CD4-positive, CD25-positive, alpha-beta regulatory T cell (primary cell): Measurements from ENCODE around the gene IL1RAP. TPM values are rescaled to one million over a fixed set of nuclear protein-coding genes. Genes with fewer than 3 reads are reported as not detected.

ENCODE experiments used
- ATAC-seq, 2 donors: fragments of 150-1000 bp; cut with Tn5 transposase; one replicate each; pipeline ENCODE4 v1.10.0; 2021; ENCODE audit warnings: low read depth in 2 of 2, moderate number of reproducible peaks in 2 of 2, moderate library complexity in 1 of 2
- DNase-seq, 3 donors: peaks; one replicate each; pipeline versions ENCODE4 v3.0.0 to v3.0.0-alpha.2; 2012 to 2022; ENCODE audit warnings: mixed read lengths in 1 of 3
- H3K27ac ChIP-seq: one replicate; pipeline ENCODE4 v1.7.0; 2013; ENCODE audit warnings: mild to moderate bottlenecking, low read length; ENCODE audit not compliant: insufficient read depth, poor library complexity, severe bottlenecking
- H3K27me3 ChIP-seq: one replicate; pipeline ENCODE4 v1.7.0; 2013; ENCODE audit warnings: low read length; ENCODE audit not compliant: control insufficient read depth, insufficient read depth
- H3K36me3 ChIP-seq: one replicate; pipeline ENCODE4 v1.7.0; 2013; ENCODE audit warnings: mild to moderate bottlenecking, low read length, moderate library complexity; ENCODE audit not compliant: control insufficient read depth, insufficient read depth
- H3K4me1 ChIP-seq: 2 replicates; pipeline ENCODE4 v1.7.0; 2013; ENCODE audit warnings: mild to moderate bottlenecking, low read length; ENCODE audit not compliant: insufficient read depth, control insufficient read depth, poor library complexity, severe bottlenecking
- H3K4me3 ChIP-seq: one replicate; pipeline ENCODE4 v1.7.0; 2013; ENCODE audit warnings: low read depth, mild to moderate bottlenecking, low read length, moderate library complexity
- H3K9me3 ChIP-seq, 2 experiments: 1 replicate in 1 of 2; 2 replicates in 1 of 2; pipeline ENCODE4 v1.7.0; 2013; ENCODE audit warnings: low read length in 2 of 2, mild to moderate bottlenecking in 1 of 2, moderate library complexity in 1 of 2; ENCODE audit not compliant: control insufficient read depth in 2 of 2
- H3K27ac Mint-ChIP-seq, 3 donors: one replicate each; pipeline ENCODE4 v1.8.0; 2020 to 2022; ENCODE audit warnings: mild to moderate bottlenecking in 3 of 3, mixed read lengths in 3 of 3, moderate library complexity in 2 of 3
- H3K27me3 Mint-ChIP-seq: one replicate; pipeline ENCODE4 v1.8.0; 2022; ENCODE audit warnings: mild to moderate bottlenecking, mixed read lengths
- H3K36me3 Mint-ChIP-seq: one replicate; pipeline ENCODE4 v1.8.0; 2020; ENCODE audit warnings: mixed read lengths
- H3K4me1 Mint-ChIP-seq, 4 donors: one replicate each; pipeline ENCODE4 v1.8.0; 2020 to 2022; ENCODE audit warnings: mixed read lengths in 4 of 4, mild to moderate bottlenecking in 1 of 4
- H3K4me3 Mint-ChIP-seq, 4 donors: one replicate each; pipeline ENCODE4 v1.8.0; 2020 to 2022; ENCODE audit warnings: mild to moderate bottlenecking in 4 of 4, mixed read lengths in 4 of 4, moderate library complexity in 3 of 4
- H3K9me3 Mint-ChIP-seq, 7 donors: one replicate each; pipeline ENCODE4 v1.8.0; 2020 to 2022; ENCODE audit warnings: mixed read lengths in 7 of 7, mild to moderate bottlenecking in 3 of 7, moderate library complexity in 2 of 7
- polyA plus RNA-seq, 4 donors: library from polyadenylated mRNA; unstranded; fragments of 300-500 nt; fragmentation: Illumina TruSeq; gene quantifications; one replicate each; pipeline ENCODE4 v1.2.3, GENCODE V29; 2021
- total RNA-seq: library from RNA; stranded (reverse); gene quantifications from one replicate; pipeline ENCODE4 v1.2.3, GENCODE V29; 2022

IL1RAP gene
- total and polyA plus RNA-seq, 5 donors from 2014 or later: 6.6 to 20.2 (median 7.4) TPM

DNA sequence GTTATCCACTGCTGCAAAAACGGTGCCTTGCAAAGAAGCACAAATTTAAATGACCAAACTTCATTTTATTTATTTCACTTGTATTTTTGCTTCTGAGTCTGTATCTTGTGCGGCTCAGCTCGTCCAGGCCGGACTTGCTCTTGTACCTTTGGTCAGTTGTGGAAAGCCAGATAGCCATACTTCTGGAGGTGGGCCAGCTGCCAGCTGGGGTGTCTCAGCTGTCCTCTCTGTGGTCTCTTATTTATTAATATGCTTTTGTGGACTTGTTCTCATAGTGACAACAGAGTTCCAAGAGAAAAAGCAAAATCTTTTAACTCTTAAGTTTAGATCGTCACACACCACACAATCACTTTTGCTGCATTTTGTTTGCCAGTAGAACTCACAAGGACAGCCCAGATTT lies 87.7 kb downstream of the IL1RAP start:
- H3K4me1 ChIP-seq: no peaks in the 10 kb centered on the region
- H3K27ac Mint-ChIP-seq: no peak overlapping the region
- no peaks in the 10 kb centered on the region for H3K27me3 Mint-ChIP-seq
- peaks cover 11% of the 10 kb centered on the region for H3K36me3 ChIP-seq
- peaks cover 0 to 4% (median 0%) of the 10 kb centered on the region in 7 donors for H3K9me3 Mint-ChIP-seq
- H3K4me3 Mint-ChIP-seq: no peak overlapping the region
- no peaks in the 10 kb centered on the region for H3K9me3 ChIP-seq
- no peaks in the 10 kb centered on the region for H3K27me3 ChIP-seq
- H3K36me3 Mint-ChIP-seq: peaks cover 49% of the 10 kb centered on the region
- DNase-seq: no peak
- no peak overlapping the region for H3K4me3 ChIP-seq
- no peak for ATAC-seq
- peaks cover 4 to 23% (median 9%) of the 10 kb centered on the region in 4 donors for H3K4me1 Mint-ChIP-seq
- no peak overlapping the region for H3K27ac ChIP-seq

DNA sequence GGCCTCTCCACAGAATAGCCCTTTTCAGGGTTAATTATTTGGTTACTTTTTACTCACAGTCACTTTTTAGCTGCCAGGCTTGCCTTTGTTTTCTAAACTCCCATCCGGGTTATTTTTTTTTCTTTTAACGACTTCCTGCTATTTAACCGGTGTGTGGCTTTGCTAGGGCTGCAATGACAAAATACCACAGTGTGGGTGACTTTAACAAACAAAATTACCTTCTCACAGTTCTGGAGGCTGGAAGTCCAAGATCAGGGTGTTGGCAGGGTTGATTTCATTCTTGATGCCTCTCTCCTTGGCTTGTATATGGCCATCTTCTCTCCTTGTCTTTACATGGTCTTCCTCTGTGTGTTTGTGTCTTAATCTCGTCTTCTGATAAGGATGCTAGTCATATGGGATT lies 91.5 kb downstream of the IL1RAP start:
- no peak for ATAC-seq
- H3K9me3 Mint-ChIP-seq: peaks cover 0 to 2% (median 0%) of the 10 kb centered on the region in 7 donors
- no peak overlapping the region for H3K4me3 Mint-ChIP-seq
- Histone ChIP-seq H3K27me3 (no peaks in the 10 kb centered on the region), H3K9me3 (no peaks in the 10 kb centered on the region), H3K36me3 (peaks cover 14% of the 10 kb centered on the region), H3K27ac (no peak overlapping the region), H3K4me3 (no peak overlapping the region), H3K4me1 (no peaks in the 10 kb centered on the region)
- H3K4me1 Mint-ChIP-seq: peaks cover 0 to 14% (median 6%) of the 10 kb centered on the region in 4 donors
- no peak overlapping the region for H3K27ac Mint-ChIP-seq
- DNase-seq: peak in 1 of 3 donors; percentile 34
- peaks cover 51% of the 10 kb centered on the region for H3K36me3 Mint-ChIP-seq
- H3K27me3 Mint-ChIP-seq: no peaks in the 10 kb centered on the region

DNA sequence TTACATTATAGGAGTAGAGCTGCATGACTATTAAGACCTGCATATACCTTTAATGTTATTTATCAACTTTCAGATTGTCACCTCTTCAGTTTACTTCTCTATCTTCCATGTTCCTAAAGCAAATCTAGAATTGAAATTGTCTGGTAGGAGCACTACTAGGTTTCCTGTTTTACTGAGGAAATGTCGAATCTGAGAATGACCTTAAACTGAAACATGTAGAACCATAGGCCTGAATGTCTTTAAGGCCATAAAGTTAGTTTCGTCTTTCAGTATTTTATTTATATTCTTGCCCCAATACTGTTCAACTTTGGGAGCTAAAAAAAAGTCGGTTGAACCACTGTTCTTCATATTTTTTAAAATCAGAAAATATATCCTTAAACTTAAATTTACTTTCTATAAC lies 92.7 kb downstream of the IL1RAP start:
- Mint-ChIP-seq H3K9me3 (peaks cover 0 to 2% (median 0%) of the 10 kb centered on the region in 7 donors), H3K4me3 (no peak overlapping the region), H3K4me1 (peaks cover 0 to 14% (median 6%) of the 10 kb centered on the region in 4 donors), H3K27ac (no peak overlapping the region), H3K27me3 (no peaks in the 10 kb centered on the region), H3K36me3 (peaks cover 47% of the 10 kb centered on the region)
- Histone ChIP-seq H3K4me3 (no peak overlapping the region), H3K27me3 (no peaks in the 10 kb centered on the region), H3K36me3 (peaks cover 14% of the 10 kb centered on the region), H3K9me3 (no peaks in the 10 kb centered on the region), H3K27ac (no peak overlapping the region), H3K4me1 (no peaks in the 10 kb centered on the region)
- DNase-seq (no peak), ATAC-seq (no peak)

DNA sequence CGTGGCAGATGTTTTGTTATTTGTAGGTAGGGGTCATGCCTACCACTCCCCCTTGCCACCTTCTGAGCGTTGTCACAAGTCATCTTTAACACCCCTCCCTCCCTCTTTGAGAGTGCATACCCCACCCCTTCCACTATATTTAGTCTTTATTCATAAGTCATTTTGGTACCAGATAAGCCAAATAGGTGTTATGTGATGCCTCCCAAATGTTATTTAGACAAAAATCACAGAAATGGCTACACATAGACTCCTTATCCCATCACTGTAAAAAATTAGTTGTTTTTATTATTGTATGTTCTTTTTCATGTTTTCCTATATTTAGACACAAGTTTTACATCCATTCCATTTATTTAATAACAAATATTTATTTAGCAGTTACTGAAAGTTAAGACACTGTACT lies 93.1 kb downstream of the IL1RAP start:
- no peaks in the 10 kb centered on the region for H3K9me3 ChIP-seq
- no peak overlapping the region for H3K4me3 ChIP-seq
- H3K4me1 ChIP-seq: no peaks in the 10 kb centered on the region
- H3K27me3 Mint-ChIP-seq: no peaks in the 10 kb centered on the region
- H3K36me3 Mint-ChIP-seq: peaks cover 47% of the 10 kb centered on the region
- H3K36me3 ChIP-seq: peaks cover 14% of the 10 kb centered on the region
- peaks cover 0 to 14% (median 6%) of the 10 kb centered on the region in 4 donors for H3K4me1 Mint-ChIP-seq
- no peak overlapping the region for H3K4me3 Mint-ChIP-seq
- H3K9me3 Mint-ChIP-seq: peaks cover 0 to 2% (median 0%) of the 10 kb centered on the region in 7 donors
- DNase-seq: no peak
- no peak overlapping the region for H3K27ac Mint-ChIP-seq
- no peak overlapping the region for H3K27ac ChIP-seq
- no peaks in the 10 kb centered on the region for H3K27me3 ChIP-seq
- no peak for ATAC-seq

DNA sequence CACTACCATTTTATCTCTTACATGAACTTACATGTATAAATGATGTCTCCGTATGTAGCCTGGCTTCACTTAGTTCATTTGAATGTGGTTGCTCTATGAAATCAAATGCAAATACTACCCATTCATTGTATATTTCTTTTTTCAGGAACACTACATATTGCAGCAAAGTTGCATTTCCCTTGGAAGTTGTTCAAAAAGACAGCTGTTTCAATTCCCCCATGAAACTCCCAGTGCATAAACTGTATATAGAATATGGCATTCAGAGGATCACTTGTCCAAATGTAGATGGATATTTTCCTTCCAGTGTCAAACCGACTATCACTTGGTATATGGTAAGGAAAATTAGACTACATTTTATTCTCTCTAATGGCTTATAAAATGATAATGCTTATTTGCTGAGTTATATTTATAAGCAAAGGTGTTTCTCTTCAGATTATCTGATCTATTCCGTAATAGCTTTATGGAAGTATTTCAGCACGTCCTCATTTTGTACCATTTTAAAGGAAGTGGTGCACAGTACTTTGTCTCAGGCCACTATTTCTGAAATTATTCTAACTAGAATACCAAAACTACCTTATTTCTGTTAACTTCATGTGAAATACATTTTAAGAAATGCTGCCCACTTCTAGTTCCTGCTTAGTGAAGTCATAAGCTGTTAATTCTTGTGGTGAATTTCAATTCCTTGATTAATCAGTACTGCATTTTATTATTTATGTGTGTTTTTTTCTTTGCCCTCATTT lies 95.1 kb downstream of the IL1RAP start:
- Histone ChIP-seq H3K27ac (no peak overlapping the region), H3K36me3 (peaks cover 13% of the 10 kb centered on the region), H3K4me1 (no peaks in the 10 kb centered on the region), H3K9me3 (no peaks in the 10 kb centered on the region), H3K4me3 (no peak overlapping the region), H3K27me3 (no peaks in the 10 kb centered on the region)
- peaks cover 0 to 10% (median 6%) of the 10 kb centered on the region in 4 donors for H3K4me1 Mint-ChIP-seq
- no peak overlapping the region for H3K4me3 Mint-ChIP-seq
- no peaks in the 10 kb centered on the region for H3K27me3 Mint-ChIP-seq
- peaks cover 0 to 3% (median 0%) of the 10 kb centered on the region in 7 donors for H3K9me3 Mint-ChIP-seq
- DNase-seq (no peak), ATAC-seq (no peak)
- H3K36me3 Mint-ChIP-seq: peaks cover 46% of the 10 kb centered on the region
- no peak overlapping the region for H3K27ac Mint-ChIP-seq

DNA sequence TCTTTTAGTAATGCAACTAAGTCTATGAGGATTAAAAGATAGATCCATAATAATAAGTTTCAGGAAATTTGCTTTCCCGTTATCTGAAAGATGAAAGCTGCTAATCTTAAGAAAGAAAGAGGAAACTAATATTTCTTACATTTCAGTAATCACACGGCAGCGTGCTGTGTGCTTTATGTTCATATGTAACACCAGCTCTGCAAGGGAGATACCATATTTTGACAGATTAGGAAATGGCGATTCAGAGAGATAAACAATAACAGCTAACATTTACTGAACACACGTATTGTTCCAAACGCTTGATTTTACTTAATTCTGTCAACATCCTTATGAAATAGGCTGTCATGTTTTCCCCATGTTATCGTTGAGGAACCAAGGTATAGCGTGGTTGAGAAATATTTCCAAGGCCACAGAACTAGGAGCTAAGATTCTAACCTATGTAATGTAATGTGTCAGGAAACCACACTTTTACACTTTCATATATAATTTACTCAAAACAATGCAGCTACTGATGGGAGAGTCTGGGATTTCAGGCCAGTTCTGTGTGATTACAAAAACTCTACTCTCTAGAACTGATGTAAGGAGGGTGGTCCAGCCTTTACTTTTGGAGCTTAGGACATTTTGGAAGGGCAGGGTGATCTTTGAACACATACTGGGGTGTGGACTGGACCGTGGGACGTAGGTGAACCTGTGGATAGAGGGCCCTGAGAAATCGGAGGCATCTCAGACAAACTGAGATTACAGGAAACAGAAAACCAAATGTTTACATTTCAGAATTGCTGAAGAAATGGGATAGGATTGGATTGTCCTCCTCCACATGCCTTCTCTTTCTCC lies 100.6 kb downstream of the IL1RAP start:
- Histone ChIP-seq H3K4me1 (peaks cover 10% of the 10 kb centered on the region), H3K36me3 (peaks cover 3% of the 10 kb centered on the region), H3K4me3 (no peak overlapping the region), H3K9me3 (no peaks in the 10 kb centered on the region), H3K27me3 (no peaks in the 10 kb centered on the region), H3K27ac (no peak overlapping the region)
- ATAC-seq (no peak), DNase-seq (no peak)
- H3K9me3 Mint-ChIP-seq: peaks cover 0 to 5% (median 0%) of the 10 kb centered on the region in 7 donors
- H3K4me3 Mint-ChIP-seq: no peak overlapping the region
- peaks cover 25 to 44% (median 33%) of the 10 kb centered on the region in 4 donors for H3K4me1 Mint-ChIP-seq
- H3K27me3 Mint-ChIP-seq: no peaks in the 10 kb centered on the region
- peaks cover 13% of the 10 kb centered on the region for H3K36me3 Mint-ChIP-seq
- H3K27ac Mint-ChIP-seq: peak overlapping the region in 1 of 3 donors; percentile 1

DNA sequence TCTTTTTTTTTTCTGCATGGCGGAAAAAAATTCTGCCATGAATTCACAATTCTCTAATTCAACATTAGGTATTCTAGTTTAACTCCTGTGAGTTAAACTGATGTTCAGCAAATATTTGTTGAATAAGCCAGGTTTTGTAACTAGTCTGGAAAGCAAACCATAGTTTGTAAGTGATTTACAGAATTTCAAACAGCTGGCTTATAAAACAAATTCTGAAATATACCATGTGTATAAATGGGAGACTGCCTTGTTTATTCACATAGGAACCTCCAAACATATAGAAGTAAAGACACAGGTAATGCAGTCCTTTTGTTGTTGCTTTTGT lies 101.1 kb downstream of the IL1RAP start:
- no peaks in the 10 kb centered on the region for H3K27me3 ChIP-seq
- H3K4me3 Mint-ChIP-seq: no peak overlapping the region
- H3K4me3 ChIP-seq: no peak overlapping the region
- H3K27ac ChIP-seq: no peak overlapping the region
- peaks cover 10% of the 10 kb centered on the region for H3K4me1 ChIP-seq
- no peaks in the 10 kb centered on the region for H3K36me3 ChIP-seq
- DNase-seq: no peak
- peaks cover 0 to 5% (median 0%) of the 10 kb centered on the region in 7 donors for H3K9me3 Mint-ChIP-seq
- H3K36me3 Mint-ChIP-seq: peaks cover 8% of the 10 kb centered on the region
- no peak overlapping the region for H3K27ac Mint-ChIP-seq
- ATAC-seq: no peak
- H3K27me3 Mint-ChIP-seq: no peaks in the 10 kb centered on the region
- peaks cover 25 to 44% (median 34%) of the 10 kb centered on the region in 4 donors for H3K4me1 Mint-ChIP-seq
- no peaks in the 10 kb centered on the region for H3K9me3 ChIP-seq
